Measurements from ENCODE around the gene CNTN1.

CNTN1 gene

DNA sequence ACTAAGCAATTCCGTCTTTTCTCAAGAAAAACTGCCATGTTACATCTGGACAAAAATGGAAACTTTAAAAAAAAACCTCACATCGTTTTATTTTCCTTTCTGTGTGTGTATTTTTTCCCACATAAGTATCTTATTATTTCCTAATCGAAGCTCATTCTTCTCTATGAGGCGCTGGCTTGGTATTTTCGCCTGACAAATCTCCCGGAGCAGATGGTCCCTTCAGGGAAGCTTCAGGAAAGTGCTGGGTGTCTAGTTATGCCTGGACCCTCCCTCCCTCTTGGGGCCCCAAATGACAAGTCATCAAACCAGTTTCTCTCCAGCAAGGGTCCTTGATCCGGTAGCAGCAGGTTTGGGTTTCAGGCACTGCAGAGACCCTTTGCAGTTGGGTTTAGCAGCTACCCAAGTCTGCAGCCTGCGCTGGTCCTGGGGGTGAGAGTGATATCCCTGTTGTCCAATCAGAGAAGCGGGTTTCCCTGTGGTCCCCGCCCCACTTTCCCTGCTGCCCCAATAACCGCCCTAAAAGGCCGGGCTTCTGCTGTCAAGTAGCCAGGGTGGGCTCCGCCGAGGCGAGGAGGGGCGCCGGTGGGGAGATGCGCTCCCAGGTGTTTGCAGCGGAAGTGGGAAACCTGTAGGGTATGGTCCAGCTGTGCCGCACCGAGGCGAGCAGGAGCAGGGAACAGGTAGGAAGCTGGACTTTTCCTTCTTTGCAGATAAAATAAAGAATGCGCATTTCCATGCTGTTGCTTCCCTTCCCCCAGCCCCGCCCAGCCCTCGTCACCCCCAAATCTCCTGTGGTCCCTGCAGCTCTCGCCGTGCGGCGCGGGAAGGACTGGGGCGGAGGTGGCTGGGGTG lies at the start of gene CNTN1:
Gene CNTN1 (plus strand): TSS at position 527 of the 852 bp plus-strand sequence.
- peak; percentile 76 for DNase-seq (ENCODE audit: low spot score)

GRCh38 chr12:40643506-40643905 lies 48.7 kb upstream of the CNTN1 start:
- no peak for DNase-seq (ENCODE audit: low spot score)

DNA sequence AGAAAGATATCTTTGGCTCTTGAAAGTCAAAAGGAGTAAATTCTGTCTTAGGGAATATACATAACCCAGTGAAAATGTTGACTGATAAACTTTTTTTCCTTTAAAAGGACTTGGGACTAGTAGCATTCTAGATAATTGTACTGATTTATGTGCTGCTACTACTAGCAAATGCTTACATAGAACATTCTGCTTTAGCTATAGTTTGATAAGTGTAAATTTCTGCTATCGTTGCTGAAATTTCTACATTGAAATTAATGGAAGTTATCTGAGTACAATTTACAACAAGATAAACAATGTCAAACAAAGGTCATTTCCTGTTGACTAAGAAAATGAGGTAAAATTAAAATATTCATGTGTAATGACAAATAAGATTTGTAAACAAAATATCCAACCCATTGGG lies 48.3 kb upstream of the CNTN1 start:
- DNase-seq (ENCODE audit: low spot score), result no peak

- no peak for DNase-seq (ENCODE audit: low spot score)
Observed at GRCh38 chr12:40644708-40645107, 47.5 kb upstream of the CNTN1 start.

DNA sequence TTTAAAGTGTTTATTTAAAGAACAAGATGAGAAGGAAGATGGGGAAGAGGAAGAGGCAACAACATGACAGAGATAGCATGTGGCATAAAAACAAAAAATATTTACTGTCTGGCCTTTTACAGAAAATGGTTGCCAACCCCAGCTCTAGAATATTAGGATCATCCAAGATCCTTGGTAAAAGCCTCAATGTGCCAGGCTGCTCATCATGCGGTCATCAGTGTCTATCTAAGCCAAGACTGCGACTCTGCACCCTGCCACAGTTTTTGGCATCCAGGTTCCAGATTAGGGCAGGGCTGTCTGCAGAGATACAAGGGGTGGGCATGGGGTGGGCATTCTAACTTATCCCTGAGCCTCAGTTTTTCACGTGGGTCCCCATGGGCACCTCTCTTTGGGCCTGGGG lies 46.9 kb upstream of the CNTN1 start:
- DNase-seq (ENCODE audit: low spot score), result no peak

- no peak for DNase-seq (ENCODE audit: low spot score)
Observed at GRCh38 chr12:40646456-40646855, 45.8 kb upstream of the CNTN1 start.

GRCh38 chr12:40646911-40647310 lies 45.3 kb upstream of the CNTN1 start:
- DNase-seq (ENCODE audit: low spot score), result no peak

DNA sequence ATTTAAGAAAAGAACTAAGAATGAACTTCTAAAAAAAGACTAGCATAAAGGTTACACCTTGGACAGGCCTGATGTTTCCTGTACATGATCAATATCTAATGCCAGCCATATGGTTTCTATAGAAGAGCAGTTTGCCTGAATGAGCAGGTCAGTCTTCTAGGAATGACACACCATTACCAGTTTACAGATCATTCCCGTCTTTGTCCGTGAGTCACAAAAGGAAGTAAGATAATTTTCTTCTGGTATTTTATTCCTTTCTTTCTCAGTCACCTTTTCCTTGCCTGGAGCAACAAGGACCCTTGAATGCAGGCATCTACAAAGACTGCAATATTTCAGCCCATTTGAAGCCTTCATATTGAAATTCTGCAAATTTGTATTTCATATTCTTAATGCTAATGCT lies 44.6 kb upstream of the CNTN1 start:
- DNase-seq (ENCODE audit: low spot score), result no peak

GRCh38 chr12:40648519-40648918 lies 43.7 kb upstream of the CNTN1 start:
- no peak for DNase-seq (ENCODE audit: low spot score)

DNA sequence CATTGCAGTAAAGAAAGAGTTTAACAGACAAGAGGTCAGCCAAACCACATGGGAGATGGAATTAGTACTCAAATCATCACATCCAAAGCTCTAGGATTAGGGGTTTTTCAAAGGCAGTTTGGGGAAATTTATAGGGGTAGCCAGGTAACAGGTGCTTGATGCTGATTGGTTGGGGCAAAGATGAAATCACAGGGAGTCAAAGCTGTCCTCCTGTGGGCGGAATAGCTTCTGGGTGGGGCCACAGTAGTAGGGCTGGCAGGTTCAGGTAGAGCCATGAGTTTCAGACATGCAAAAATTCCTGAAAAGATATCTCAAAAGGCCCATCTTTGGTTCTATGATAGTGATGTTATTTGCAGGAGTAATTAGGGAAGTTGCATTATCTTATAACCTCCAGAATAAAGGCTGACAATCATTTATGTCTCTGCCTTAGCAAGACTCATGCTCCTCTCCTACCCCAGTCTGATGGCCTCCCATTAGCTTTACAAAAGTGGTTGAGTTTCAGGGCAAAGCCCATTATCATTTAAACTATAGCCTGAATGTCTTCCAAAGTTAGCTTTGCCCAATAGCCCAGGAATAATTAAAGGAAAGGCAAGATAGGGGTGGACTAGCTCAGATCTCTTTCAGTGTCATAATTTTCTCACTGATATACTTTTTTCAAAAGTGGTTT lies 42.1 kb upstream of the CNTN1 start:
- DNase-seq (ENCODE audit: low spot score), result no peak

GRCh38 chr12:40655451-40655850 lies 36.8 kb upstream of the CNTN1 start:
- DNase-seq (ENCODE audit: low spot score), result no peak

- DNase-seq (ENCODE audit: low spot score), result no peak
Observed at GRCh38 chr12:40662366-40662765, 29.9 kb upstream of the CNTN1 start.

- no peak for DNase-seq (ENCODE audit: low spot score)
Observed at GRCh38 chr12:40663781-40664180, 28.5 kb upstream of the CNTN1 start.

- DNase-seq (ENCODE audit: low spot score), result no peak
Observed at GRCh38 chr12:40668099-40668529, 24.1 kb upstream of the CNTN1 start.

DNA sequence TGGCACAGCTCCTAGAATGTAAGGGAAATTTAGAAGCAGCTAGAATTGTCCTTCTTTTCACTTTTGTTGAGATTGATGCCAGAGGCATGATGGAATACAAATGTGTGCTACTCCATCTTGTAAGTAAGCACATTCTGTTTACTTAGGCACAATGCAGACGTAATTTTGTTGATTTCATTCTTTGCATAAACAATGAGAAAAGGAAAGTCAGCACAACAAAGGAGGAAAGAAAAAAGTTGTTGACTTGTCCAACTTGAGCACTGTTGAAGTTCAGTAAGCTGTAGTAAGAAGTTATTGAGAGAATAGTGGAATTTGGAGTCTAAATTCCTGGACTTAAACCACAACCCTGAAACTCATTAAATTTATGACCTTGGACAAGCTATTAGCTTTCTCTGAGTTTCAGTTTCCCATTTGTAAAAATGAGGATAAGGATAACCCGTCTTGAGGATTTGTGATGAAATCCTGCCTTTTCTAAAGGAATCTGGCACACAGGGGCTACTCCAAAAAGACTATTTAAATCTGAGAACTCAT lies 19.4 kb upstream of the CNTN1 start:
- DNase-seq (ENCODE audit: low spot score), result no peak

- no peak for DNase-seq (ENCODE audit: low spot score)
Observed at GRCh38 chr12:40681148-40681547, 11.1 kb upstream of the CNTN1 start.

DNA sequence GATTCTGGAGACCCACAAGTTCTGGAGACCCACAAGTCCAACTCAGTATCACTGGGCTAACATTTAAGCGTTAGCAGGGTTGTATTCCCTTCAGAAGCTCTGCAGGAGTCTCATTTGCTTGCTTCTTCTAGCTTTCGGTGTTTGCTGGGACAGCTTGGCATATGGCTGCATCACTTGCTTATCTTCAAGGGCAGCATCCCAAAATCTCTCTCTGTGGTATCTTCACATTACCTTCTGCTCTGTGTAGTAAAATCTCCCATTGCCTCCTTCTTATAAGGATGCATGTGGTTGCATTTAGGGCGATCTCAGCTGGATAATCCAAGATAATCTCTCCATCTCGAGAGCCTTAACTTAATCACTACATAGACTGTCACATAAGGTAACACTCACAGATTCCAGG lies 7.3 kb upstream of the CNTN1 start:
- DNase-seq (ENCODE audit: low spot score), result no peak

DNA sequence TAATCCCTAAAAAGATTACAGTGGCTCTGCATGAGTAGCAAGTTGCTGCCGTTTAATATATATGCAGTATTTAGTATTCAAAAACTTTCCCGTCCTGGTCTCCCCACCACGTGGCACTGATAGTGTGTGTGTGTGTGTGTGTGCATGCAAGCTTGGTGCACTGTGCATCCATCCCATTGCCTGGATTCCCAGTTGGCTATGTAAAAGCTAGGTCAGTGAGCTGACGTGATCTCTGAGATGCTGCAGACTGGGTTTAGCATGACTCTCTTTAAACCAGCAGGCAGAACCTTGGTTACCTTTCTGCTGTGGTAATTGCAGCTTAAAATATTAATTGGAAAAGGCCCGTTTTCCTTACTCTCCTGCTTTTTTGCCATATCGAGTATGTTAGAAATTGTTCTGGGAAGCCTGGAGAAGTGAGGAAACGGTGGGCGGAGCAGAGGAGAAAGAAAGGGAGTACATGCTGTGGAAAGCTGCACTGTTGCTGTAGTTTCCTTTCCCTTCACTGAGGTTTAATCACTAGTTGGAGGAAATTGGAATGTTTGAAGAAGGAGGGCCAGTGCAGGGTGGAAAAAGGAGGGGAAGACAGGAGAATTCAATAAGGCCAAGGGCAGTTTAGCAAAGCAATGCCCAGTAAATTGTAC lies 4.0 kb upstream of the CNTN1 start:
- DNase-seq (ENCODE audit: low spot score), result no peak

DNA sequence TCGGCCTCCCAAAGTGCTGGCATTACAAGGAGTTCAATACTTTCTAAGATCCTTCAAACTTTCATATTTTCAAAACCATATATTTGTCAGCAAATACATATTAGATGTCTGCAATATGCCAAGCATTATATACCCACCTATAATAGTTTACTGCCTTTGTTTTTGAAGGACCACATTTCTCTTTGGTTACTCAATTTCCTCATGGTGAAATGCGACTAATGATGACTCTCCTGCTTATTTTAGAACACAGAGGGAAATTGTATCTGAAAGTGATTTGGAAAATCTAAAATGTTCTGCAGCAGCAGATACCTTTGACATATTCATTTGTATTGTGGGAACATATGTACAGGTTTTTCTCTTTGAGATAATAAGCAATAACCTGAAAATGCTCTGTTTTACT lies 2.7 kb upstream of the CNTN1 start:
- no peak for DNase-seq (ENCODE audit: low spot score)

- peak; percentile 20 for DNase-seq (ENCODE audit: low spot score)
Observed at GRCh38 chr12:40692765-40693206, 547 bp downstream of the CNTN1 start.

GRCh38 chr12:40693207-40693821 lies 1.1 kb downstream of the CNTN1 start:
- peak; percentile 15 for DNase-seq (ENCODE audit: low spot score)

DNA sequence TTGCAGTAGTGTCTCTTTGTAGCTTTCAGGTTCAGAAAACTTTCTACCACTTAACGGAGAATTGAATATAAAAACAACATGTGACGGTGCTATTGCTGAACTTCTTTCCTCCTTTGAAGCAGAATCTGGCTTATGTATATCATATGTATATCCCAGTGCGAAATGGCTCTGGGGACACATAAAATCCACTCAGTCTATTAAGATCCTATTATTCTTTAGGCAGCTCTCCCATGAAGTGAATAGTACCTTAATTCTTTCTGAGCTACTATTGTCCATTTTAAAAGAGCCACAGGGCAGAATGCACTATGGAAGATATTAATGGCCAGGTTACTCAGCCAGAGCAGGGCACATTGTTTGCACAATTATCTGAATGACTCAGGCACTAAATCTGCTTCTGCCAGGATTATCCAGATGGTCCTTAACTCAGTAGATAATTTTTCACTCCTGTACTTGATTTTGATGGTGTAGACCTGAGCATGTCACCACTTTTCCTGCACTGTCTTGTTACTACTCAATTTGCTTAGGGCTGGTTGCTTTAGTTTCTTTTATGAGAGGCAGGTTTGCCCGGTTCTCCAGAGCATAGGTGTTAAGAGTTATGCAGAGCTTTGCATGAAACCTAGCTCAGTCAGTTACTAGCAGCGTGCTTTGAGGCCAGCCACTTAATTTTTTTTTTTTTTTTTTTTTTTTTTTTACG lies 5.5 kb downstream of the CNTN1 start:
- no peak for DNase-seq (ENCODE audit: low spot score)
